Chondrocyte (in vitro differentiated cells): ENCODE data around the gene B3GAT1. TPM values are rescaled to one million over a fixed set of nuclear protein-coding genes. Genes with fewer than 3 reads are reported as not detected.
A peak's percentile ranks its signal among the peaks of the same experiment; 100 is the strongest.

Experiments used
- DNase-seq: peaks from one replicate; pipeline ENCODE4 v3.0.0; 2021; ENCODE audit warnings: mixed read lengths, low spot score
- H3K27ac Mint-ChIP-seq: one replicate; pipeline ENCODE4 v1.8.0; 2021; ENCODE audit warnings: mild to moderate bottlenecking, moderate library complexity, mixed read lengths; ENCODE audit not compliant: unreplicated experiment
- H3K27me3 Mint-ChIP-seq: 2 replicates; pipeline ENCODE4 v1.8.0; 2021; ENCODE audit warnings: low read depth, mixed read lengths
- H3K36me3 Mint-ChIP-seq: 2 replicates; pipeline ENCODE4 v1.8.0; 2021; ENCODE audit warnings: low read depth, mixed read lengths
- H3K4me1 Mint-ChIP-seq: 2 replicates; pipeline ENCODE4 v1.8.0; 2021; ENCODE audit warnings: low read depth, mild to moderate bottlenecking, mixed read lengths
- H3K4me3 Mint-ChIP-seq: one replicate; pipeline ENCODE4 v1.8.0; 2021; ENCODE audit warnings: mild to moderate bottlenecking, moderate library complexity, mixed read lengths; ENCODE audit not compliant: unreplicated experiment
- H3K9me3 Mint-ChIP-seq: 2 replicates; pipeline ENCODE4 v1.8.0; 2021; ENCODE audit warnings: low read depth, mixed read lengths
- total RNA-seq: library from RNA; stranded (reverse); gene quantifications from 3 replicates; pipeline ENCODE4 v1.2.1, GENCODE V29; 2021
- TF ChIP-seq, protein P1 (sequence below): fragments of 200-600 bp; sonication (generic); IDR thresholded peaks from 2 replicates; pipeline ENCODE4 v1.5.0; 2021; ENCODE audit warnings: antibody characterized with exemption, mild to moderate bottlenecking, moderate library complexity

B3GAT1 gene
- total RNA-seq, 1 donor from 2014 or later, result 0.37 TPM

DNA sequence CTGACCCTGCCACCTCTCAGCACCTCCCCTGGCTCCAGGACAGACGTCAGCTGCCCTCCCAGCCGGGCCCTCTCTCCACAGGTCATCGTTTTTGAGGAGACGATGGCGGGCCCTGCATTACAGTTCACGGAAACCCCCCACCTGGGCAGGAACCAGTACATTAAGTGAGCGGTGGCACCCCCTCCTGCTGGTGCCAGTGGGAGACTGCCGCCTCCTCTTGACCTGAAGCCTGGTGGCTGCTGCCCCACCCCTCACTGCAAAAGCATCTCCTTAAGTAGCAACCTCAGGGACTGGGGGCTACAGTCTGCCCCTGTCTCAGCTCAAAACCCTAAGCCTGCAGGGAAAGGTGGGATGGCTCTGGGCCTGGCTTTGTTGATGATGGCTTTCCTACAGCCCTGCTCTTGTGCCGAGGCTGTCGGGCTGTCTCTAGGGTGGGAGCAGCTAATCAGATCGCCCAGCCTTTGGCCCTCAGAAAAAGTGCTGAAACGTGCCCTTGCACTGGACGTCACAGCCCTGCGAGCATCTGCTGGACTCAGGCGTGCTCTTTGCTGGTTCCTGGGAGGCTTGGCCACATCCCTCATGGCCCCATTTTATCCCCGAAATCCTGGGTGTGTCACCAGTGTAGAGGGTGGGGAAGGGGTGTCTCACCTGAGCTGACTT is 37.0 kb downstream of the B3GAT1 start:
- TF ChIP-seq, protein P1, sequence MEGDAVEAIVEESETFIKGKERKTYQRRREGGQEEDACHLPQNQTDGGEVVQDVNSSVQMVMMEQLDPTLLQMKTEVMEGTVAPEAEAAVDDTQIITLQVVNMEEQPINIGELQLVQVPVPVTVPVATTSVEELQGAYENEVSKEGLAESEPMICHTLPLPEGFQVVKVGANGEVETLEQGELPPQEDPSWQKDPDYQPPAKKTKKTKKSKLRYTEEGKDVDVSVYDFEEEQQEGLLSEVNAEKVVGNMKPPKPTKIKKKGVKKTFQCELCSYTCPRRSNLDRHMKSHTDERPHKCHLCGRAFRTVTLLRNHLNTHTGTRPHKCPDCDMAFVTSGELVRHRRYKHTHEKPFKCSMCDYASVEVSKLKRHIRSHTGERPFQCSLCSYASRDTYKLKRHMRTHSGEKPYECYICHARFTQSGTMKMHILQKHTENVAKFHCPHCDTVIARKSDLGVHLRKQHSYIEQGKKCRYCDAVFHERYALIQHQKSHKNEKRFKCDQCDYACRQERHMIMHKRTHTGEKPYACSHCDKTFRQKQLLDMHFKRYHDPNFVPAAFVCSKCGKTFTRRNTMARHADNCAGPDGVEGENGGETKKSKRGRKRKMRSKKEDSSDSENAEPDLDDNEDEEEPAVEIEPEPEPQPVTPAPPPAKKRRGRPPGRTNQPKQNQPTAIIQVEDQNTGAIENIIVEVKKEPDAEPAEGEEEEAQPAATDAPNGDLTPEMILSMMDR, result no peak
- H3K36me3 Mint-ChIP-seq, result no peaks in the 10 kb centered on the region
- no peaks in the 10 kb centered on the region for H3K4me1 Mint-ChIP-seq
- H3K4me3 Mint-ChIP-seq, result no peak overlapping the region
- H3K27ac Mint-ChIP-seq, result no peak overlapping the region
- H3K9me3 Mint-ChIP-seq, result no peaks in the 10 kb centered on the region
- DNase-seq, result peak; percentile 71
- peaks cover 10% of the 10 kb centered on the region for H3K27me3 Mint-ChIP-seq

DNA sequence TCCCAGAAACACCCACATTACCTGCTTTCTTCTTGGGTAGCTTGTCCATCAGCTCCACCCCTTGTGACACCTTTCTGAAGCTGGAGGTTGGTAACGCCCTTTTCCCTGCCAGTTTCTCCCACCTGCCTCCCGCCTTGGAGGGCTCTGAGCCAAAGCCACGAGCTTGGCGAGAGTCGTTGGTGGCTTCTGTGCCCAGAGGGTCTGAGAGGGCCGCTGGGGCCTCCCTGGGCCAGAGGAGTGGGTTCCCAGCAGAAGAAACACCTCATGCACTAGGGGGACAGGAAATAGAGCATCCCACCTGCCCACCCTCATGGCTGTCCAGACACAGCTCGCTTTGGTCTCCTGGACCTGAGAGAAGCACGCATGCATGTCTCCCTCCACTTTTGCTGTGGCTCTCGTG is 37.9 kb downstream of the B3GAT1 start:
- Mint-ChIP-seq H3K4me1 (no peaks in the 10 kb centered on the region), H3K9me3 (no peaks in the 10 kb centered on the region), H3K4me3 (no peak overlapping the region), H3K36me3 (no peaks in the 10 kb centered on the region), H3K27ac (no peak overlapping the region), H3K27me3 (peaks cover 10% of the 10 kb centered on the region)
- TF ChIP-seq, protein P1, result no peak
- DNase-seq, result peak; percentile 50

DNA sequence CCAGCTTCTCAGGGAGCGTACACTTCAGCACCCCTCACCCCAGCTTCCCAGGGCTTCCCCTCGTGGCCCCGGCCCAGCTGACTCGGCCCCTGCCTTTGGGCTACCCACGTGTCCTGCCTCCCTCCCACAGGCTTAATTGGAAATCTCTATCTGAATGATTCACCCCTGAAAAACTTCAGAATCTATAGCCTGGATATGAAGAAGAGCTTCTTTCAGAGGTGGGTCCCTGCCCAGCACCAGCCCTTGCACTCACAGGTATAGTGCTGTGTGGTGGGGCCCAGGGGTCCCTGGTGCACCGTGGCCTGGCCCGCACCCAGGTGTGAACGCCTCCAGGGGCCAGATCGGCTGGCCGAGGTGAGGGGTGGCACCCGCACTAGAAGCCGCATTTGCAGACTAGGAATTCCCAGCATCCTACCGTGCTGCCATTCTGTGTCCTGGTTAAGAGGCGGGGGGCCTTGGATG is 38.4 kb downstream of the B3GAT1 start:
- Mint-ChIP-seq H3K27ac (no peak overlapping the region), H3K9me3 (no peaks in the 10 kb centered on the region), H3K4me1 (no peaks in the 10 kb centered on the region), H3K36me3 (no peaks in the 10 kb centered on the region), H3K27me3 (peaks cover 13% of the 10 kb centered on the region), H3K4me3 (no peak overlapping the region)
- TF ChIP-seq, protein P1, result no peak
- DNase-seq, result peak; percentile 88

DNA sequence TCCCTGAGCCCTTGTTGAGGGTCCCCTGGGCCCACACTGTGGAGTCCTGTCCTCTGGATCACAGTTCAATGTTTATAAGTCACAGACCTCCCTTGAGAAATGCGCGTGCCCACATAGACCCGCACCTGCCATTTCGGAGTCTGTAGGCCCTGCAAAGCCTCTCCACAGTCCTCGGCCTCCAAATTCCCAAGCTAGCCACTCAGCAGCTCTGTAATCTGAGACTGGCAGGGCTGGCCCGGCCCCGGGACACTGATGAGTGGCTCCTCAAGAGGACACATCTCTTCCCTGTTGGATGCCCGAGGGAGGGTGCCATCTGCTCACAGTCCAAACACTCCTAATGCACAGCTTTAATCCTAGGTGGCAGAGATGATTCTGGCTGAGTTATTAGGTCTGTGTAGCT is 39.1 kb downstream of the B3GAT1 start:
- H3K36me3 Mint-ChIP-seq, result no peaks in the 10 kb centered on the region
- DNase-seq, result peak; percentile 86
- H3K9me3 Mint-ChIP-seq, result no peaks in the 10 kb centered on the region
- peaks cover 14% of the 10 kb centered on the region for H3K27me3 Mint-ChIP-seq
- no peaks in the 10 kb centered on the region for H3K4me1 Mint-ChIP-seq
- H3K27ac Mint-ChIP-seq, result no peak overlapping the region
- TF ChIP-seq, protein P1, result no peak
- no peak overlapping the region for H3K4me3 Mint-ChIP-seq

DNA sequence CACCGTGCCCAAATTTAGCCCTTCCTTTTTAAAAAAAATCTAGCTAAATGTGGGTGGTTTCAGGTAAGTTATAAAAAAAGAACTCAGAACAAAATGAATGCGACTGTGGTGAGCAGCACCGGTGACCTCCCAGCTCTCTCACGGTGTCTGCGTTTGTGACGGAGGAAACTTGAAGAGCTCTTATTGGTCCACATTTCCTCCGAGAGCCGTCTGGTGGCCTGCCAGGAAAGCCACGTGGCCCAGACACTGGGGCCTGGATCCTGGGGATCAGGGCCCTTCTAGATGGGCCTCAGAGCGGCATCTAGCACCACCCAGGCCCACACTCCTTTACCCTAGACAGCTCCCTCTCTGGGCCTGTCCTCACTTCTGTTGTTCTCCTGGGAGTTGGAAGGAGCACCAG is 39.5 kb downstream of the B3GAT1 start:
- no peak overlapping the region for H3K4me3 Mint-ChIP-seq
- H3K27me3 Mint-ChIP-seq, result peaks cover 10% of the 10 kb centered on the region
- TF ChIP-seq, protein P1, result no peak
- peak; percentile 75 for DNase-seq
- no peaks in the 10 kb centered on the region for H3K9me3 Mint-ChIP-seq
- no peaks in the 10 kb centered on the region for H3K36me3 Mint-ChIP-seq
- no peak overlapping the region for H3K27ac Mint-ChIP-seq
- H3K4me1 Mint-ChIP-seq, result no peaks in the 10 kb centered on the region
